A673 (cell line): ENCODE measurements around the gene C3orf33. TPM values are rescaled to one million over a fixed set of nuclear protein-coding genes. Genes with fewer than 3 reads are reported as not detected.

ENCODE experiments used
- BruUV-seq: library from RNA; stranded (reverse); fragments of 400-500 nt; replicated peaks from 2 replicates; lab custom pipeline; 2021; lab: Mats Ljungman, UMichigan
- CTCF ChIA-PET: fragments of 300-600 bp; sonication (Branson Sonifier 250); formaldehyde crosslinking; loops from one replicate; lab custom pipeline; 2022; ENCODE audit warnings: antibody characterized with exemption; lab: Charles Lee
- POLR2A ChIA-PET: fragments of 300-600 bp; sonication (Branson Sonifier 250); formaldehyde crosslinking; loops from one replicate; lab custom pipeline; 2022; ENCODE audit warnings: antibody characterized with exemption; ENCODE audit not compliant: low non-redundant PET; lab: Charles Lee
- DNase-seq: peaks from one replicate; pipeline ENCODE4 v3.0.0-alpha.2; 2015; ENCODE audit warnings: low spot score
- H3K27ac ChIP-seq: fragments of 200-600 bp; sonication (generic); 2 replicates; pipeline ENCODE4 v1.5.1; 2016; ENCODE audit warnings: mixed run types, low read depth, mild to moderate bottlenecking, mixed read lengths, antibody characterized with exemption, low read length; ENCODE audit not compliant: poor library complexity, severe bottlenecking
- H3K27me3 ChIP-seq: fragments of 200-600 bp; sonication (generic); replicated peaks from 2 replicates; pipeline ENCODE4 v1.6.1; 2017; ENCODE audit warnings: mixed run types, low read depth, mild to moderate bottlenecking, mixed read lengths, antibody characterized with exemption, low read length; ENCODE audit not compliant: insufficient read depth, poor library complexity
- H3K36me3 ChIP-seq: fragments of 200-600 bp; sonication (generic); 2 replicates; pipeline ENCODE4 v1.6.1; 2016; ENCODE audit warnings: mixed run types, mild to moderate bottlenecking, mixed read lengths, antibody characterized with exemption, low read length; ENCODE audit not compliant: insufficient read depth, poor library complexity, severe bottlenecking
- H3K4me1 ChIP-seq: fragments of 200-600 bp; sonication (generic); 2 replicates; pipeline ENCODE4 v1.6.1; 2017; ENCODE audit warnings: mixed run types, mild to moderate bottlenecking, mixed read lengths, antibody characterized with exemption, low read length; ENCODE audit not compliant: insufficient read depth, poor library complexity, severe bottlenecking
- H3K4me3 ChIP-seq: fragments of 200-600 bp; sonication (generic); 2 replicates; pipeline ENCODE4 v1.5.1; 2016; ENCODE audit warnings: low read depth, mixed run types, mild to moderate bottlenecking, mixed read lengths, low read length; ENCODE audit not compliant: poor library complexity, severe bottlenecking
- H3K9me3 ChIP-seq: fragments of 200-600 bp; sonication (generic); 2 replicates; pipeline ENCODE4 v1.6.1; 2016; ENCODE audit warnings: mixed run types, low read depth, mild to moderate bottlenecking, mixed read lengths, antibody characterized with exemption, low read length; ENCODE audit not compliant: poor library complexity, severe bottlenecking
- CTCF ChIP-seq: fragments of 300-800, 200-600 bp; sonication (generic); conservative IDR thresholded peaks from 2 replicates; pipeline ENCODE4 v1.5.1; 2017; ENCODE audit warnings: low read depth, mild to moderate bottlenecking, antibody characterized with exemption, low read length, moderate library complexity, mixed read lengths
- EZH2 ChIP-seq: fragments of 200-600 bp; sonication (generic); IDR thresholded peaks from 2 replicates; pipeline ENCODE4 v1.6.1; 2017; ENCODE audit warnings: borderline replicate concordance, low read depth, mild to moderate bottlenecking, mixed read lengths, antibody characterized with exemption, low read length; ENCODE audit not compliant: poor library complexity, severe bottlenecking
- intact Hi-C: fragments of 100-400 bp; cut with micrococcal nuclease; formaldehyde crosslinking; loops from one replicate; pipeline ENCODE4 v1.10.0; 2022; ENCODE audit not compliant: unreplicated experiment
- total RNA-seq: library from RNA; stranded (reverse); gene quantifications from 2 replicates; pipeline ENCODE4 v1.2.3, GENCODE V29; 2021

C3orf33 gene
- total RNA-seq, 1 experiment from 2014 or later, result 2.9 TPM

- H3K4me1 ChIP-seq, result peaks cover 16% of the 10 kb centered on the region
- no peak for DNase-seq
- BruUV-seq, result no TSS peak
- intact Hi-C loops, result no loop called here
- H3K27ac ChIP-seq, result no peak overlapping the region
- ChIA-PET POLR2A (no interaction called here), CTCF (no interaction called here)
- no peak overlapping the region for H3K4me3 ChIP-seq
- TF ChIP-seq EZH2, result no peak
- no peak for TF ChIP-seq CTCF
- H3K36me3 ChIP-seq, result no peaks in the 10 kb centered on the region
- H3K9me3 ChIP-seq, result no peaks in the 10 kb centered on the region
- no peaks in the 10 kb centered on the region for H3K27me3 ChIP-seq
Measured at GRCh38 chr3:155746703-155747102, 59.4 kb downstream of the C3orf33 start.

GRCh38 chr3:155745795-155746550 is 60.1 kb downstream of the C3orf33 start:
- DNase-seq, result peak; percentile 57
- CTCF ChIA-PET, result no interaction called here
- POLR2A ChIA-PET, result interaction anchor here (0.7 kb wide), 1 partner anchor 24 kb away, joined by 3 read pairs; no protein-coding TSS in a partner anchor
- intact Hi-C loops, result loop anchor here (2.0 kb wide), 1 partner anchor 61 kb away; the partner anchor contains the start of gene C3orf33
- H3K36me3 ChIP-seq, result no peaks in the 10 kb centered on the region
- no peaks in the 10 kb centered on the region for H3K9me3 ChIP-seq
- peaks cover 16% of the 10 kb centered on the region for H3K4me1 ChIP-seq
- H3K27me3 ChIP-seq, result no peaks in the 10 kb centered on the region
- peak overlapping the region; percentile 72 for H3K4me3 ChIP-seq
- BruUV-seq, result no TSS peak
- TF ChIP-seq CTCF (no peak), EZH2 (no peak)
- no peak overlapping the region for H3K27ac ChIP-seq

- TF ChIP-seq EZH2 (no peak), CTCF (no peak)
- no TSS peak for BruUV-seq
- ChIA-PET POLR2A (no interaction called here), CTCF (no interaction called here)
- Histone ChIP-seq H3K9me3 (no peaks in the 10 kb centered on the region), H3K4me1 (peaks cover 16% of the 10 kb centered on the region), H3K36me3 (no peaks in the 10 kb centered on the region), H3K27ac (peak within 1 kb of the TSS; percentile 39), H3K4me3 (peak within 1 kb of the TSS; percentile 72), H3K27me3 (no peaks in the 10 kb centered on the region)
- intact Hi-C loops, result loop anchor here (2.0 kb wide), 1 partner anchor 62 kb away; the partner anchor contains the start of gene C3orf33
- DNase-seq, result peak; percentile 90
Measured at GRCh38 chr3:155744626-155745324, 61.3 kb downstream of the C3orf33 start, which contains the start of gene PLCH1. Gene PLCH1 (minus strand): TSS chr3:155745071. CDS start chr3:155704224, 40,847 bp downstream.
